Effector memory CD4-positive, alpha-beta T cell (primary cell): ENCODE results near the gene MYOG.

Source experiments
- DNase-seq, 3 donors: peaks; one replicate each; pipeline ENCODE4 v3.0.0-alpha.2; 2020
- H3K27ac ChIP-seq: 2 replicates; pipeline ENCODE4 v1.7.0; 2013; ENCODE audit warnings: mild to moderate bottlenecking, low read length, moderate library complexity; ENCODE audit not compliant: insufficient read depth, poor library complexity, severe bottlenecking
- H3K27me3 ChIP-seq: replicated peaks from 2 replicates; pipeline ENCODE4 v1.7.0; 2013; ENCODE audit warnings: mild to moderate bottlenecking, low read length; ENCODE audit not compliant: insufficient read depth, control insufficient read depth, poor library complexity, severe bottlenecking
- H3K36me3 ChIP-seq: 2 replicates; pipeline ENCODE4 v1.7.0; 2013; ENCODE audit warnings: mild to moderate bottlenecking, low read length, moderate library complexity; ENCODE audit not compliant: control insufficient read depth, insufficient read depth
- H3K4me1 ChIP-seq: 2 replicates; pipeline ENCODE4 v1.7.0; 2013; ENCODE audit warnings: low read length, mild to moderate bottlenecking; ENCODE audit not compliant: control insufficient read depth, insufficient read depth, poor library complexity, severe bottlenecking
- H3K4me3 ChIP-seq: 2 replicates; pipeline ENCODE4 v1.7.0; 2013; ENCODE audit warnings: low read length, low read depth, mild to moderate bottlenecking; ENCODE audit not compliant: insufficient read depth, poor library complexity, severe bottlenecking
- H3K9me3 ChIP-seq: 2 replicates; pipeline ENCODE4 v1.7.0; 2013; ENCODE audit warnings: mild to moderate bottlenecking, low read length, moderate library complexity; ENCODE audit not compliant: control insufficient read depth

Gene MYOG

GRCh38 chr1:203039609-203040512 lies 46.0 kb downstream of the MYOG start:
- no peaks in the 10 kb centered on the region for H3K4me1 ChIP-seq
- H3K4me3 ChIP-seq: no peak overlapping the region
- no peaks in the 10 kb centered on the region for H3K9me3 ChIP-seq
- no peaks in the 10 kb centered on the region for H3K27me3 ChIP-seq
- H3K27ac ChIP-seq: no peak overlapping the region
- no peak for DNase-seq
- H3K36me3 ChIP-seq: no peaks in the 10 kb centered on the region

GRCh38 chr1:203038891-203039608 lies 46.8 kb downstream of the MYOG start:
- H3K27ac ChIP-seq: no peak overlapping the region
- DNase-seq: peak; percentile 8 to 25 (median 16)
- H3K36me3 ChIP-seq: no peaks in the 10 kb centered on the region
- no peaks in the 10 kb centered on the region for H3K27me3 ChIP-seq
- no peaks in the 10 kb centered on the region for H3K9me3 ChIP-seq
- no peaks in the 10 kb centered on the region for H3K4me1 ChIP-seq
- H3K4me3 ChIP-seq: no peak overlapping the region

GRCh38 chr1:203038217-203038741 lies 47.5 kb downstream of the MYOG start:
- no peak overlapping the region for H3K4me3 ChIP-seq
- no peaks in the 10 kb centered on the region for H3K4me1 ChIP-seq
- H3K9me3 ChIP-seq: no peaks in the 10 kb centered on the region
- no peak overlapping the region for H3K27ac ChIP-seq
- H3K27me3 ChIP-seq: no peaks in the 10 kb centered on the region
- no peaks in the 10 kb centered on the region for H3K36me3 ChIP-seq
- no peak for DNase-seq

- no peak for DNase-seq
- H3K36me3 ChIP-seq: no peaks in the 10 kb centered on the region
- H3K9me3 ChIP-seq: no peaks in the 10 kb centered on the region
- H3K4me3 ChIP-seq: no peak overlapping the region
- H3K4me1 ChIP-seq: no peaks in the 10 kb centered on the region
- H3K27ac ChIP-seq: no peak overlapping the region
- no peaks in the 10 kb centered on the region for H3K27me3 ChIP-seq
Observed at GRCh38 chr1:203037509-203038190, 48.2 kb downstream of the MYOG start.

GRCh38 chr1:203036537-203036936 lies 49.3 kb downstream of the MYOG start:
- no peaks in the 10 kb centered on the region for H3K36me3 ChIP-seq
- H3K9me3 ChIP-seq: no peaks in the 10 kb centered on the region
- no peak overlapping the region for H3K27ac ChIP-seq
- no peaks in the 10 kb centered on the region for H3K4me1 ChIP-seq
- no peaks in the 10 kb centered on the region for H3K27me3 ChIP-seq
- DNase-seq: no peak
- H3K4me3 ChIP-seq: no peak overlapping the region

GRCh38 chr1:203036135-203036534 lies 49.7 kb downstream of the MYOG start:
- DNase-seq: no peak
- Histone ChIP-seq H3K27me3 (no peaks in the 10 kb centered on the region), H3K4me3 (no peak overlapping the region), H3K9me3 (no peaks in the 10 kb centered on the region), H3K4me1 (no peaks in the 10 kb centered on the region), H3K36me3 (no peaks in the 10 kb centered on the region), H3K27ac (no peak overlapping the region)

GRCh38 chr1:203035111-203036000 lies 50.5 kb downstream of the MYOG start:
- no peaks in the 10 kb centered on the region for H3K36me3 ChIP-seq
- no peak overlapping the region for H3K27ac ChIP-seq
- H3K27me3 ChIP-seq: no peaks in the 10 kb centered on the region
- H3K4me3 ChIP-seq: no peak overlapping the region
- no peak for DNase-seq
- H3K9me3 ChIP-seq: no peaks in the 10 kb centered on the region
- no peaks in the 10 kb centered on the region for H3K4me1 ChIP-seq

- no peaks in the 10 kb centered on the region for H3K36me3 ChIP-seq
- no peaks in the 10 kb centered on the region for H3K4me1 ChIP-seq
- no peak overlapping the region for H3K4me3 ChIP-seq
- no peak for DNase-seq
- no peak overlapping the region for H3K27ac ChIP-seq
- H3K27me3 ChIP-seq: no peaks in the 10 kb centered on the region
- H3K9me3 ChIP-seq: no peaks in the 10 kb centered on the region
Observed at GRCh38 chr1:203034422-203035110, 51.2 kb downstream of the MYOG start.

GRCh38 chr1:203033917-203034316 lies 51.9 kb downstream of the MYOG start:
- Histone ChIP-seq H3K4me3 (no peak overlapping the region), H3K4me1 (no peaks in the 10 kb centered on the region), H3K27ac (no peak overlapping the region), H3K36me3 (no peaks in the 10 kb centered on the region), H3K27me3 (no peaks in the 10 kb centered on the region), H3K9me3 (no peaks in the 10 kb centered on the region)
- no peak for DNase-seq
